ENCODE results near the gene PSME4.
"Not testable (repeated sequence)": the region's sequence is repeated elsewhere in the genome, so short reads cannot be mapped to it uniquely, and the experiment has no call there.

Gene PSME4

GRCh38 chr2:53961478-53962216, 9.1 kb downstream of the PSME4 start:
- H3K9me3 ChIP-seq (ENCODE audit: insufficient read depth, low read depth, low read length); H3K4me3 ChIP-seq (ENCODE audit: low read length); H3K36me3 ChIP-seq (ENCODE audit: insufficient read depth, low read depth, low read length); H3K27me3 ChIP-seq (ENCODE audit: insufficient read depth, low read length); H3K27ac ChIP-seq (ENCODE audit: low read length): not testable (repeated sequence)
- H3K4me1 ChIP-seq (ENCODE audit: insufficient read depth, low read length) = peaks cover 32% of the 10 kb centered on the region
- H3K9ac ChIP-seq (ENCODE audit: low read depth, low read length) = peak overlapping the region; percentile 11; the same call in 1 of the 2 replicates

GRCh38 chr2:53960476-53960875, 10.3 kb downstream of the PSME4 start:
- peaks cover 32% of the 10 kb centered on the region for H3K4me1 ChIP-seq (ENCODE audit: insufficient read depth, low read length)
- H3K36me3 ChIP-seq (ENCODE audit: insufficient read depth, low read depth, low read length) = no peaks in the 10 kb centered on the region
- no peak overlapping the region for H3K4me3 ChIP-seq (ENCODE audit: low read length)
- no peaks in the 10 kb centered on the region for H3K27me3 ChIP-seq (ENCODE audit: insufficient read depth, low read length)
- H3K27ac ChIP-seq (ENCODE audit: low read length) = no peak overlapping the region
- no peak overlapping the region for H3K9ac ChIP-seq (ENCODE audit: low read depth, low read length)
- no peaks in the 10 kb centered on the region for H3K9me3 ChIP-seq (ENCODE audit: insufficient read depth, low read depth, low read length)

GRCh38 chr2:53958443-53958842, 12.3 kb downstream of the PSME4 start:
- Histone ChIP-seq H3K4me1 (ENCODE audit: insufficient read depth, low read length) (peaks cover 22% of the 10 kb centered on the region), H3K9me3 (ENCODE audit: insufficient read depth, low read depth, low read length) (no peaks in the 10 kb centered on the region), H3K27ac (ENCODE audit: low read length) (no peak overlapping the region), H3K27me3 (ENCODE audit: insufficient read depth, low read length) (no peaks in the 10 kb centered on the region), H3K4me3 (ENCODE audit: low read length) (no peak overlapping the region), H3K36me3 (ENCODE audit: insufficient read depth, low read depth, low read length) (no peaks in the 10 kb centered on the region), H3K9ac (ENCODE audit: low read depth, low read length) (no peak overlapping the region)

- H3K9me3 ChIP-seq (ENCODE audit: insufficient read depth, low read depth, low read length) = no peaks in the 10 kb centered on the region
- no peaks in the 10 kb centered on the region for H3K27me3 ChIP-seq (ENCODE audit: insufficient read depth, low read length)
- peaks cover 11% of the 10 kb centered on the region for H3K36me3 ChIP-seq (ENCODE audit: insufficient read depth, low read depth, low read length)
- H3K27ac ChIP-seq (ENCODE audit: low read length) = no peak overlapping the region
- no peaks in the 10 kb centered on the region; the same call in 1 of the 2 replicates for H3K4me1 ChIP-seq (ENCODE audit: insufficient read depth, low read length)
- no peak overlapping the region for H3K4me3 ChIP-seq (ENCODE audit: low read length)
- no peak overlapping the region for H3K9ac ChIP-seq (ENCODE audit: low read depth, low read length)
Observed at GRCh38 chr2:53952519-53952918, 18.3 kb downstream of the PSME4 start.

- Histone ChIP-seq H3K9me3 (ENCODE audit: insufficient read depth, low read depth, low read length) (no peaks in the 10 kb centered on the region), H3K9ac (ENCODE audit: low read depth, low read length) (no peak overlapping the region), H3K27ac (ENCODE audit: low read length) (no peak overlapping the region), H3K4me1 (ENCODE audit: insufficient read depth, low read length) (no peaks in the 10 kb centered on the region; the same call in 1 of the 2 replicates), H3K27me3 (ENCODE audit: insufficient read depth, low read length) (no peaks in the 10 kb centered on the region), H3K36me3 (ENCODE audit: insufficient read depth, low read depth, low read length) (peaks cover 38% of the 10 kb centered on the region), H3K4me3 (ENCODE audit: low read length) (no peak overlapping the region)
Observed at GRCh38 chr2:53949457-53949856, 21.3 kb downstream of the PSME4 start.

- Histone ChIP-seq H3K27me3 (ENCODE audit: insufficient read depth, low read length) (no peaks in the 10 kb centered on the region), H3K4me1 (ENCODE audit: insufficient read depth, low read length) (no peaks in the 10 kb centered on the region), H3K9me3 (ENCODE audit: insufficient read depth, low read depth, low read length) (no peaks in the 10 kb centered on the region), H3K36me3 (ENCODE audit: insufficient read depth, low read depth, low read length) (peaks cover 67% of the 10 kb centered on the region), H3K4me3 (ENCODE audit: low read length) (no peak overlapping the region), H3K27ac (ENCODE audit: low read length) (no peak overlapping the region), H3K9ac (ENCODE audit: low read depth, low read length) (no peak overlapping the region)
Observed at GRCh38 chr2:53945538-53945937, 25.3 kb downstream of the PSME4 start.

- Histone ChIP-seq H3K4me3 (ENCODE audit: low read length) (no peak overlapping the region), H3K36me3 (ENCODE audit: insufficient read depth, low read depth, low read length) (peaks cover 77% of the 10 kb centered on the region), H3K27me3 (ENCODE audit: insufficient read depth, low read length) (no peaks in the 10 kb centered on the region), H3K9ac (ENCODE audit: low read depth, low read length) (no peak overlapping the region), H3K27ac (ENCODE audit: low read length) (no peak overlapping the region), H3K9me3 (ENCODE audit: insufficient read depth, low read depth, low read length) (no peaks in the 10 kb centered on the region), H3K4me1 (ENCODE audit: insufficient read depth, low read length) (no peaks in the 10 kb centered on the region)
Observed at GRCh38 chr2:53944542-53944941, 26.3 kb downstream of the PSME4 start.

- Histone ChIP-seq H3K27me3 (ENCODE audit: insufficient read depth, low read length) (no peaks in the 10 kb centered on the region), H3K4me1 (ENCODE audit: insufficient read depth, low read length) (no peaks in the 10 kb centered on the region), H3K9ac (ENCODE audit: low read depth, low read length) (no peak overlapping the region), H3K9me3 (ENCODE audit: insufficient read depth, low read depth, low read length) (no peaks in the 10 kb centered on the region), H3K36me3 (ENCODE audit: insufficient read depth, low read depth, low read length) (peaks cover 87% of the 10 kb centered on the region), H3K4me3 (ENCODE audit: low read length) (no peak overlapping the region), H3K27ac (ENCODE audit: low read length) (no peak overlapping the region)
Observed at GRCh38 chr2:53942280-53942679, 28.5 kb downstream of the PSME4 start.

GRCh38 chr2:53941749-53942148, 29.0 kb downstream of the PSME4 start:
- H3K9ac ChIP-seq (ENCODE audit: low read depth, low read length) = no peak overlapping the region
- no peak overlapping the region for H3K4me3 ChIP-seq (ENCODE audit: low read length)
- H3K9me3 ChIP-seq (ENCODE audit: insufficient read depth, low read depth, low read length) = no peaks in the 10 kb centered on the region
- no peak overlapping the region for H3K27ac ChIP-seq (ENCODE audit: low read length)
- H3K36me3 ChIP-seq (ENCODE audit: insufficient read depth, low read depth, low read length) = peaks cover 87% of the 10 kb centered on the region
- H3K4me1 ChIP-seq (ENCODE audit: insufficient read depth, low read length) = no peaks in the 10 kb centered on the region
- H3K27me3 ChIP-seq (ENCODE audit: insufficient read depth, low read length) = no peaks in the 10 kb centered on the region

- Histone ChIP-seq H3K4me1 (ENCODE audit: insufficient read depth, low read length) (no peaks in the 10 kb centered on the region), H3K4me3 (ENCODE audit: low read length) (no peak overlapping the region), H3K9ac (ENCODE audit: low read depth, low read length) (no peak overlapping the region), H3K36me3 (ENCODE audit: insufficient read depth, low read depth, low read length) (peaks cover 88% of the 10 kb centered on the region), H3K27me3 (ENCODE audit: insufficient read depth, low read length) (no peaks in the 10 kb centered on the region), H3K9me3 (ENCODE audit: insufficient read depth, low read depth, low read length) (no peaks in the 10 kb centered on the region), H3K27ac (ENCODE audit: low read length) (no peak overlapping the region)
Observed at GRCh38 chr2:53939656-53940055, 31.1 kb downstream of the PSME4 start.

GRCh38 chr2:53938904-53939303, 31.9 kb downstream of the PSME4 start:
- Histone ChIP-seq H3K9ac (ENCODE audit: low read depth, low read length) (no peak overlapping the region), H3K4me3 (ENCODE audit: low read length) (no peak overlapping the region), H3K27ac (ENCODE audit: low read length) (no peak overlapping the region), H3K9me3 (ENCODE audit: insufficient read depth, low read depth, low read length) (no peaks in the 10 kb centered on the region), H3K4me1 (ENCODE audit: insufficient read depth, low read length) (no peaks in the 10 kb centered on the region), H3K27me3 (ENCODE audit: insufficient read depth, low read length) (no peaks in the 10 kb centered on the region), H3K36me3 (ENCODE audit: insufficient read depth, low read depth, low read length) (peaks cover 90% of the 10 kb centered on the region)

- Histone ChIP-seq H3K27me3 (ENCODE audit: insufficient read depth, low read length) (no peaks in the 10 kb centered on the region), H3K4me1 (ENCODE audit: insufficient read depth, low read length) (no peaks in the 10 kb centered on the region), H3K9me3 (ENCODE audit: insufficient read depth, low read depth, low read length) (no peaks in the 10 kb centered on the region), H3K4me3 (ENCODE audit: low read length) (no peak overlapping the region), H3K27ac (ENCODE audit: low read length) (no peak overlapping the region), H3K36me3 (ENCODE audit: insufficient read depth, low read depth, low read length) (peaks cover 95% of the 10 kb centered on the region), H3K9ac (ENCODE audit: low read depth, low read length) (no peak overlapping the region)
Observed at GRCh38 chr2:53933329-53933728, 37.5 kb downstream of the PSME4 start.
